ENCODE data around the gene STUB1.

STUB1 gene

DNA sequence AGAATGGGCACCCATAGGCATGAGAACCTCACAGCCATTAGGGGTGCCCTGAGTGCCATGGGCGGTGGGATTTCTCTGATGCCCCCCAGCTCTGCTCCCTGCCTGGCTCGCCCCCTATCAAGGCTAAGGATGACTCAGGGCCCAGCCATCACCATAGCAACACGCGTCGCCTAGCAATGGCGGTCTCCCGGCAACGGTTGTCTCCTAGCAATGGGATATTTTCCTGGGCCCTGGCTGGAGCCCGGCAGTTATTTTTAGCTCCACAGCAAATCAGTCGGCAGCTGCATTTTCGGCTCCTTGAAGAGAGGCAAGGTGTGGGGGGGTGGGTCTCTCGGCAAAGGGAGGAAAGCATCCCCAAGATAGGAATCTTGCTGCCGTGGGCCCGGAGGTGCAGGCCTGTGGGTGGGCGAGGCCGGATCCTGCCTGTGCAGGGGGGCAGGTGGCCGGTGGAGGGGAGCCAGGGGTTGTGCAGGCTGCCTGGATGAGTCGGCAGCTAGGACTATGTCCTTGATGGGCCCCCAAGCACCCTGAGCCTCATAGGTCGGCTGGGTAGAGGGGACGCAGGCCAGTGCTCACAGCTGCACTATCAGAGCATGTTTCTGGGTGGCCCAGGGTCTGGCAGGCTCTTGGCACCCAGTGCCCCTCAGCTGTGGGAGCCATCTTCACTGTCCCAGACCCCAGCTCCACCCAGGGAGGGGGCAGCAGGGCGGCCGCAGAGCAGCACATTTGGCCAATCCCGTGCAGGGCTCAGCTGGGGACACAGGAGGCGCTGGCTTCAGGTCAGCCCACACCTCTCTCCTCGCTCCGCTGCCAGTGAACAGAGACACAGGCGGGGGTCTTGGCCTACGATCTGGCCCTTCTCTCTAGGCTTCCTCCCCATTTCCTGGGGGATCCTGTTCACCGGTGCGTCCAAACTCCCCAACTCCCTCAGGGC lies 29.6 kb downstream of the STUB1 start:
- TF ChIP-seq, protein P1, sequence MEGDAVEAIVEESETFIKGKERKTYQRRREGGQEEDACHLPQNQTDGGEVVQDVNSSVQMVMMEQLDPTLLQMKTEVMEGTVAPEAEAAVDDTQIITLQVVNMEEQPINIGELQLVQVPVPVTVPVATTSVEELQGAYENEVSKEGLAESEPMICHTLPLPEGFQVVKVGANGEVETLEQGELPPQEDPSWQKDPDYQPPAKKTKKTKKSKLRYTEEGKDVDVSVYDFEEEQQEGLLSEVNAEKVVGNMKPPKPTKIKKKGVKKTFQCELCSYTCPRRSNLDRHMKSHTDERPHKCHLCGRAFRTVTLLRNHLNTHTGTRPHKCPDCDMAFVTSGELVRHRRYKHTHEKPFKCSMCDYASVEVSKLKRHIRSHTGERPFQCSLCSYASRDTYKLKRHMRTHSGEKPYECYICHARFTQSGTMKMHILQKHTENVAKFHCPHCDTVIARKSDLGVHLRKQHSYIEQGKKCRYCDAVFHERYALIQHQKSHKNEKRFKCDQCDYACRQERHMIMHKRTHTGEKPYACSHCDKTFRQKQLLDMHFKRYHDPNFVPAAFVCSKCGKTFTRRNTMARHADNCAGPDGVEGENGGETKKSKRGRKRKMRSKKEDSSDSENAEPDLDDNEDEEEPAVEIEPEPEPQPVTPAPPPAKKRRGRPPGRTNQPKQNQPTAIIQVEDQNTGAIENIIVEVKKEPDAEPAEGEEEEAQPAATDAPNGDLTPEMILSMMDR (IDR thresholded peaks at IDR 0.05), result no peak

DNA sequence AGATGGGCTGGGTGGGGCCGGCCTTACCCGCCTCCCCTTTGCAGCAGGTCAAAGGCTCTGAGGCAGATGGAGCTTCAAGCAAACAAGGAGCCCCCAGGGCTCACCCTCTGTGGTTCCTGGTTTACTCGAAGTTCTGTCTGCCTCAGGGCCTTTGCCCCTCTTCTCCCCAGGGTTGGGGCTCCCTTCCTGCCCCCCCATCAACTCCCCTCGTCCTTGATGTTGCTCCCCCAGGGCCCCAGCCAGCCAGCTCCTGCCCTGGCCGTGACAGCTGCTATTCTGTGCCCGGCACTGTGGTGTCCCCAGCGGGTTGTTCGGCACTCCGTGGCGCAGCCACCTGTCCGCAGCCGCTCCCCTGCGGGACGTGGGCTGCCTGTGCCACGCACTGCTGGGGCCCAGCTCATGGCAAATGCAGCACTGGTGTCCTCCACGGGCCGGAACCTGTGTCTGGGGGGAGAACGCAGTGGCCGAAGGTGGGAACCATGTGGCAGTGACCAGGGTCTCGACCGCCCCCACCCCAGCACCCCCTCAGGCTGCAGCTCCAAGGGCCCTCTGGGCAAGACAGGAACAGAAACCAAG lies 30.4 kb downstream of the STUB1 start:
- TF ChIP-seq, protein P1 (IDR thresholded peaks at IDR 0.05), result no peak

DNA sequence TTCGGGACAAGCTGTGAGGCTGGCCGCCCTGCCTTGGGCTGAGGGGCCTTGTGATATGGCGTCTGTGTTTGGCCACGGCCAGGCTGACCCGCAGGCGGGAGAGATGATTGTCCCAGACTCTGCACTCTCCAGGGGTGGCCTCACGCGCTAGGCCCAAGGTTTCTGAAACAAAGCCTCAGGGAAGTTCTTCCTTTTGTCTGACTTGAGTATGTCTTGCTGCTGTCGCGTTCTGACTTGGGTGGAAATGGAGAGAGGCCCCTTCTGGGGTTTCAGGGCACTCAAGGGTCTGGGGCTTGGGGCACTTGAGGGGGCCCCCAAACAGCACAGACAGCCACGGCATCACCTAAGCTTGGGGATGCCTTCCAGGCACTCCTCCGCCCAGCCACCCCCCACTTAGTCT lies 30.9 kb downstream of the STUB1 start:
- TF ChIP-seq, protein P1 (IDR thresholded peaks at IDR 0.05), result no peak

DNA sequence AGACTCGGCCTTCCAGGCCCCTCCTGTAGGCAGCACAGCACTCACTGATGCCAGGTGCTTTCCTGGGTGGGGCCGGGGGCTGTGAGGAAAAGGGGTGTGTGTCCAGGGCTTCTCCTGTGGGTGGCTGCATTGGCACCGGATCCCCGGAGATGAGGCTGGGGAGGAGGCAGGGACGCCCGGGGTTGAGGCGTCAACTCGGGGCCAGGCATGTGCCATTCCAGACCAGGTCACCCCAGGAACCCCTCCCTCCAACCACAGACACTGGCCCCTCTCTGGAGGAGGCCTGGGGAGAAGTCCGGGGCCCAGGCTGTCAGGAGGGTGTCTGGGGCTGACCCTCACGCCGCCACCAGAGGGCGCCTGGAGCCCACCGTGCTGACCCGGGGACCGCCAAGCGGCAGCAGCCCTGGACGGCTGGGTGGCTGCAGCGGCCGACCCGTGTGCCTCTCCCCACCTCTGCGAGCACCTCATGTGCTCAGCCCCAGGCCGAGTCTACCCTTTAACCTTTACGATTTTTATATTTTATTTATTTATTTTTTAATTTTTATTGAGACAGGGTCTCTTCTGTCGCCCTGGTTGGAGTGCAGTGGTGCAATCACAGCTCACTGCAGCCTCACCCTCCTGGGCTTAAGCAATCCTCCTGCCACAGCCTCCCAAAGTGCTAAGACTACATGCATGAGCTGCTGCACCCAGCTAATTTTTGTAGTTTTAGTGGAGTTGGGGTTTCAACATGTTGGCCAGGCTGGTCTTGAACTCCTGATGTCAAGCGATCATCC lies 31.5 kb downstream of the STUB1 start:
- TF ChIP-seq, protein P1 (IDR thresholded peaks at IDR 0.05), result peak; percentile 87

DNA sequence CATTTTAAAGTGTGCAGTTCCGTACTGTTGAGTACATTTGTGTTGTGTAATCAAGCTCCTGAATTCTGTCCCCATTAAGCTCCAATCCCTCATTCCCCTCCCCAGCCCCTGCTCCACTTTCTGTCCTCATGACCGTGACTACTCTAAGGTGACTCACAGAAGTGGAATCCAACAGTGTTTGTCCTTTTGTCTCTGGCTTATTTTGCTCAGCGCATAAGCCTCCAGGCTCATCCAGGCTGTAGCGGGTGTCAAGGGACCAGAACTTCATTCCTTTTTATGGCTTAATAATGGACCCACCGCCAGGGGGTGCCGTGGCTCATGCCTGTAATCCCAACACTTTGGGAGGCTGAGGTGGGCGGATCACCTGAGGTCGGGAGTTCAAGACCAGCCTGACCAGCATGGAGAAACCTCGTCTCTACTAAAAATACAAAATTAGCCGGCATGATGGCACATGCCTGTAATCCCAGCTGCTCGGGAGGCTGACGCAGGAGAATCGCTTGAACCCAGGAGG lies 32.6 kb downstream of the STUB1 start:
- TF ChIP-seq, protein P1 (IDR thresholded peaks at IDR 0.05), result peak; percentile 42

DNA sequence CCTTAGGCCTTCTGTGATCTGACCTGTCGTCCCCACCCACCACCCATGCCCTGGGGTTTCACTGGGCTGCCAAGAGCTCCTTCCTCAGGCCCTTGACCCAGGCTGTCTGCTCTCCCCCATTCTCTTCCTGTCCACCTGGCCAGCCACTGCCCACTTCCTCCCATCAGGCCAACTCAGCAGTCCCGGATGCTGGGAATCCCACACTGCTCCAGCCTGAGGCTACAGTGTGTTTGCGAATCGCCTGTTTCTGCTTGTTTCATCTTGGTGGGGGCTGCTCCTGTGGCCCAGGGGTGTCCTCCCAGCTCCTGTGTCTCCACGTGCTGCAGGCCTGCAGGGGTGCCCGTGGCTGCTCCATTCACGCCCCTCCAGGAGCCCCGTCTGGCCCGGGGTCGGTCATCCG lies 33.9 kb downstream of the STUB1 start:
- TF ChIP-seq, protein P1 (IDR thresholded peaks at IDR 0.05), result no peak

All from LNCAP (cell line).